Mucosa of rectum (tissue), 2 donors: ENCODE data around the gene RASGRF1.

ENCODE experiments used
- H3K27ac ChIP-seq, 2 donors: one replicate each; pipeline ENCODE4 v1.7.0; 2013; ENCODE audit warnings: inconsistent platforms in 2 of 2, low read depth in 2 of 2, low read length in 2 of 2
- H3K27me3 ChIP-seq, 2 donors: one replicate each; pipeline ENCODE4 v1.7.0; 2013; ENCODE audit warnings: low read length in 2 of 2; ENCODE audit not compliant: control insufficient read depth in 2 of 2, insufficient read depth in 2 of 2
- H3K36me3 ChIP-seq, 2 donors: one replicate each; pipeline ENCODE4 v1.7.0; 2013; ENCODE audit warnings: low read length in 2 of 2; ENCODE audit not compliant: control insufficient read depth in 2 of 2, insufficient read depth in 2 of 2
- H3K4me1 ChIP-seq, 2 donors: one replicate each; pipeline ENCODE4 v1.7.0; 2013; ENCODE audit warnings: low read length in 2 of 2, mild to moderate bottlenecking in 1 of 2; ENCODE audit not compliant: control insufficient read depth in 2 of 2, insufficient read depth in 2 of 2
- H3K4me3 ChIP-seq, 2 donors: one replicate each; pipeline ENCODE4 v1.7.0; 2013; ENCODE audit warnings: low read length in 2 of 2
- H3K9ac ChIP-seq, 2 donors: one replicate each; pipeline ENCODE4 v1.7.0; 2013; ENCODE audit warnings: low read length in 2 of 2, low read depth in 1 of 2, mild to moderate bottlenecking in 1 of 2
- H3K9me3 ChIP-seq, 2 donors: one replicate each; pipeline ENCODE4 v1.7.0; 2013; ENCODE audit warnings: low read length in 2 of 2; ENCODE audit not compliant: control insufficient read depth in 2 of 2
- donor health status: healthy.
- donor health status: Normal muscosa, but diverticular disease.

RASGRF1 gene

DNA sequence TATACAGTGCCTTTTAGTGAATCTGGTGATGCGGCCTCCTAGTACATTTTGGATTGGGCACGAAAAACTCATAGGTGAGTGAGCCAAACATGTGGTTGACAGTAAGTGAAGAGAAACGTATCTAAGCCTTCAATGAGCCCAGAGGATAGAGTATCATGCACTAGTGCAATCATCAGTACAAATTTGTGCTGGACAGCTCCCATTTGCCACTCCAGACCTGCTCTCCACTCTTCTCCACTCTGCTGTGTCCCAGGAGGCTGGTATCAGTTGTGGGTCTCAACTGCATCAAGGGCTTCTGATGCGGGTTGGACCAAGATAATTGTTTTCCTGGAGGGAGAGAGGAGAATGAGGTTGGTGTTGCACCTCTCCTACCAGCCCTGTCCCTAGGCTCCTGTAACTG is 9.1 kb upstream of the RASGRF1 start:
- Histone ChIP-seq H3K27ac (no peak overlapping the region), H3K9ac (no peak overlapping the region), H3K36me3 (no peaks in the 10 kb centered on the region), H3K4me3 (no peak overlapping the region), H3K9me3 (no peaks in the 10 kb centered on the region), H3K4me1 (no peaks in the 10 kb centered on the region), H3K27me3 (peaks cover 0 to 18% of the 10 kb centered on the region in 2 donors)

DNA sequence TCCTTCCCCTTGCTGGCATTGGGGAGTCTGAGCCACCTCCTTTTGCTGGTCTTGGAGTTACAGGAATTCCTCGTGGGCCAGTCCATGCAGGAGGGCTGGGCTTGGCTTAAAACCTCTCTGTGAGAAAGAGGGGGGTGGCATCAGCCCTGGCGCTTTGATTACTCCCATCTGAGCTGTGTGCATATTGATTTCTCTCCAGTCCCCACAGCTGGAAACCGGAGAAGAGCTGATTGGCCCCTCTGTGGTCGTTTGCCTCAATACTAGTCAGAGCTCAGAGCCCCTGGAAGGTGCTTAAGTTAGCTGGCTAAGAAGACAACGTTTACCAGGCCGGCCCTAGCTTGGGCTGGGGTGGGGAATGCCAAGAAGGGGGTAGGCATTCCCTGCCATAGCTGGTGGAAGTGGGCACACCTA is 4.0 kb upstream of the RASGRF1 start:
- H3K9ac ChIP-seq: no peak overlapping the region
- no peak overlapping the region for H3K27ac ChIP-seq
- H3K27me3 ChIP-seq: peaks cover 6 to 12% of the 10 kb centered on the region in 2 donors
- no peaks in the 10 kb centered on the region for H3K9me3 ChIP-seq
- H3K36me3 ChIP-seq: no peaks in the 10 kb centered on the region
- H3K4me1 ChIP-seq: no peaks in the 10 kb centered on the region
- no peak overlapping the region for H3K4me3 ChIP-seq

DNA sequence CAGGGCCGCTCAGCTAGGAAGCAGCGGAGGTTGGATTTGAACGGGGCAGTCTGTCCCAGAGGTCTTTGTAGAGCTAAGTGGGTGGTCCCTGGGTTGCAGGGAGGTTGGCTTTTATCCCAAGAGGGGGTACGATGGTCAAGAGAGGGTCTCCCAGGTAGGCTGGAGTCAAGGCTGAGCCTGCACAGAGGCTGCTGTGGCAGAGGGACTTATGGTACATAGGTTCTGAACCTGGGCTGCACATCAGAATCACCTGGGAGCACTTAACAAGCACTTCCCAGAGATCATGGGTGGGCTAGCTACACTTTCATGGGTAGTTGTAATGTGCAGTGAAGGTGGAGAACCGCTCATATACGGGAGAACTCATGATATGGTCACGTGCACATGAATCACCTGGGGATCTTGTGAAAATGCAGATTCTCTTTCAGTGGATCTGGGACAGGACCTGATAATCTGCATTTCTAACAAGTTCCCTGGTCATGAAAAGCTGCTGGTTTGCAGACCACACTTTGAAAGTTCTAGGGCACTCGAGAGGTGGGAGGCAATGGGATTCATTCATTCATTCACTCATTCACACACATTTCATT is 2.9 kb upstream of the RASGRF1 start:
- no peaks in the 10 kb centered on the region for H3K36me3 ChIP-seq
- H3K27me3 ChIP-seq: peaks cover 3 to 12% of the 10 kb centered on the region in 2 donors
- H3K9ac ChIP-seq: no peak overlapping the region
- H3K4me1 ChIP-seq: no peaks in the 10 kb centered on the region
- H3K4me3 ChIP-seq: no peak overlapping the region
- H3K9me3 ChIP-seq: no peaks in the 10 kb centered on the region
- no peak overlapping the region for H3K27ac ChIP-seq

DNA sequence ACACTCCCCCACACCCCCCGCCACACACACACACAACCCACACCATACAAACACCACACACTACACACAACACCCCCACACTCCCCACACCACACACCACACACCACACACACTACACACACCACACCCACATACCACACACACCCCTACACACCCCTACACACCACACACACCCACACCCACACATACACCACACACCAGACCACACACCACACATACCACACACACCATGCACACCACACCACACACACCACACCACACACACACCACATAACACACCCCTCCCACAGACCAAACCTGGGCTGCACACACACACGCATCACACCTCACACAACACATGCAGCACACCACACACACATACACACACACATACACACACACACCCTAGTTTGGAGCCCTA is 1.8 kb upstream of the RASGRF1 start:
- Histone ChIP-seq H3K9ac (no peak overlapping the region), H3K27ac (no peak overlapping the region), H3K4me1 (no peaks in the 10 kb centered on the region), H3K9me3 (no peaks in the 10 kb centered on the region), H3K36me3 (no peaks in the 10 kb centered on the region), H3K4me3 (no peak overlapping the region), H3K27me3 (peaks cover 3 to 12% of the 10 kb centered on the region in 2 donors)

DNA sequence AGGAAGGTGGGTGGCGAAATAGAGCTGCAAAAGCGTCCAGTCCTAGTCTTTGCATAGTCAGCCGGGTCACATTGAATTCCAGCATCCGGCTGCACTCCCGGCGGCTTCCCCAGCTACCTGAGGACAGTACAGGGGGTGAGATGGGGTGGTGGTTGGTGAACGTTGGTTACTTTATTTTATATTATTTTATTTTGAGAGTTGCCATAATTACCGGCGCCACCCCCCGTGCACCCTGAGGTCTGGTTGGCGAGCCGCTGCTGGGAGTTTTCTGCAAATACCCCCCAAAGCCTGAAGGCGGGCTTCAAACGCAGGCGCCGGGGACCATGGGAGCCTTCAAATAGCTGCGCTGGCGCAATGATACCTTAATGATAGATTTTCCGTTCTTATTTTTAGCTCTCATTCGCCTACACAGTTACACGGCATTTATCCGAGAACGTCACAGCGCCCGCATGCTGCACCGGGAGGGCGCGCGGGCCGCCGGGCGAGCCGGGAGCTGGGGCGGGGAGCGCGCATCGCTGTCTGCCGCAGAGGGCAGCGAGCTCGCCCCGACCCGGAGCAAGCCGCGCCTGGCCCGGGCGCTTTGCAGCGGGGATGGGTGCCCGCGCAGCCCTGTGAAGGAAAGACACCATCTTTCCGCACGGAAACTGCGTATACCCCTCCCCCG is 756 bp upstream of the RASGRF1 start:
- Histone ChIP-seq H3K9me3 (no peaks in the 10 kb centered on the region), H3K4me1 (no peaks in the 10 kb centered on the region), H3K27ac (no peak overlapping the region), H3K4me3 (no peak overlapping the region), H3K36me3 (no peaks in the 10 kb centered on the region), H3K27me3 (peaks cover 9 to 17% of the 10 kb centered on the region in 2 donors), H3K9ac (no peak overlapping the region)

DNA sequence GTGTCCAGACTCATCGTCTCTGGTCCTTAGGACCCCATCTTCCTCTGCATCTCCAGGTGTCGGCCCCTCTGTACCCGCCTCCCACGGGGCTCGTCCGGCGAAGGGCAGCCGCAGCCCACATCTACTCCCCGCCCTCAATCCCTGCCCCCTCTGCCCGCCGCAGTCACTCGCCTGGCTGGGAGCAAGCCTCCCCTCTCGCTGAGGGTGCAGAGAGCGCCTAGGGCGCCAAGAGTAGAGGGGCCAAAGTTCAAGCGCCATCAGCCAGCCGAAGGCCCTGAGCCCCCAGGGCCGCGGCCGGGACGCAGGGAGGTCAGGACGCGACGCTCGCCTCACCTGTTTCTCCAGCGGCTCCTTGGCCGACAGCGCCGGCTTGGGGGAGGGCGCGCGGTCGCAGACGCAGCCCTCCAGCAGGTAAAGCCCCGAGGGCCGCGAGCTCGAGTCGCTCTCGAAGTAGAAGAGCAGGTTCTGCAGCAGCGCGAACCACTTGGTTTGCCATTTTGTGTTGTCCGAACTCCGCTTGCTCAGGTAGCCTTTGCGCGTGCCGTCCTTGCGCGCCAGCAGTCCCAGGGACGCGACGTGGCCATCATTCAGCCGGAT is 592 bp downstream of the RASGRF1 start:
- Histone ChIP-seq H3K27ac (no peak overlapping the region), H3K36me3 (no peaks in the 10 kb centered on the region), H3K4me3 (no peak overlapping the region), H3K4me1 (no peaks in the 10 kb centered on the region), H3K27me3 (peaks cover 8 to 17% of the 10 kb centered on the region in 2 donors), H3K9me3 (no peaks in the 10 kb centered on the region), H3K9ac (no peak overlapping the region)

DNA sequence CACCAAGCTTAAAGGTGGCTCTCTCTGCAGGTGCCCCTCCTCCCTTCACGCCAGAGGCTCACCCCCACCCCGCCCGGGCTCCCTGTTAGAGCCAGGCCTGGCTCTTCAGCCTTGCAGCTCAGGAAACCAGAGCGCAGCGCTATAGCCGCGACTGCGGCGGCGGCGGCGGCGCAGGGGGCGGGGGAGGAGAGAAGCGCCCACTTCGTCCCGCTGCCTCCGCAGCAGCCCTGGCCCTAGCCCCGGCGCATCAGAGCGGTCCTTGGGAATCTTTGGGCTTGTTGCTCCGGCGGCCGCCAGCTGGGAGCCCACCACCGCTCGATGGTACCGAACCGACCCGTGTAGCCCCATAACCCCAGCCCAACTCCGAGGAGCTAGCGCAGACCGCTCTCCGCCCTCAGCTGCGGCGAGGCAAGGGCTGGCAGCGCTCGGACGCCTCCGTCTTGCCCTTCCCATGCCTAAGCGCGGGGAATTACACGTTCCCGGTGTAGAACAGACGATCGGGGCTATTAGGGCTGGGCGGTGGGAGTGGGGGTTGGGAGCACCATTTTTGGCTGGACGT is 1.2 kb downstream of the RASGRF1 start:
- Histone ChIP-seq H3K27ac (no peak overlapping the region), H3K27me3 (peaks cover 8 to 17% of the 10 kb centered on the region in 2 donors), H3K4me3 (no peak overlapping the region), H3K36me3 (no peaks in the 10 kb centered on the region), H3K9me3 (no peaks in the 10 kb centered on the region), H3K9ac (no peak overlapping the region), H3K4me1 (no peaks in the 10 kb centered on the region)

DNA sequence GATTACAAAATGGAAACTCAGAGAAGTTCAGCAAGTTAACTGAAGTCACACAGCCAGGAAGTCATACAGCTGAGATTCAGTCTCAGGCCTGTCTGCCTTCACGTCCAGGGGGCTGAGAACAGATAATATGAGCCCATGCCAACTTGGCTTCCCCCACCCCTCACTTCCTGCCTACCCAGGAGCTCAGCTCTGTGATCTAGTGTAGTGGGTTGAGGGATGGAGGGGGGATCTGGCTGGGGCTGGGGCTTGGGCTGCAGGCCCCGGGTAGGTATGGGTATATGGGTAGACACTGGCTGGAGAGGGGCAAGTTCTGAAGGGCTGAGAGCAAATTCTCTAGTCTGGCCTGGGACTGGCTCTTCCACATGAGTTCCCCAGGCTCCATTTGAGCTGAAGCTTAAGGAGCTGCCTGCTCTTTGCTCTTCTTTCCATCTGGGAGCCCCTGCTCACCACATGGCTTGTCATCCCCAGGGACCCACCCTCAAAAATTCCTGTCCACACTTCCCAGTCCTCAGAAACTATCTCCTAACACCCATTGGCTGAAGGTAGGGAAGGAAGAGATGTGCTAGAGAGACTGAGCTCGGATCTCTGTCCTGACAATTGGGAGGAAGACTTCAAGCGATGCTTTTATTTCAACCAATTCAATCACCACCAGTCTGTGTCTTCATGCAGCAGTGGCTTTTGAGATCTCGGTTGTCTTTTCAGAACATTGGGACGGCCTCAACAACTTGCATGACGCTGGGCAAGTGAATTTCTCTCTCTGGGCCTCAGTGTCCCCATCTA is 2.0 kb downstream of the RASGRF1 start:
- Histone ChIP-seq H3K4me1 (no peaks in the 10 kb centered on the region), H3K27me3 (peaks cover 8 to 17% of the 10 kb centered on the region in 2 donors), H3K27ac (no peak overlapping the region), H3K9ac (no peak overlapping the region), H3K36me3 (no peaks in the 10 kb centered on the region), H3K9me3 (no peaks in the 10 kb centered on the region), H3K4me3 (no peak overlapping the region)

DNA sequence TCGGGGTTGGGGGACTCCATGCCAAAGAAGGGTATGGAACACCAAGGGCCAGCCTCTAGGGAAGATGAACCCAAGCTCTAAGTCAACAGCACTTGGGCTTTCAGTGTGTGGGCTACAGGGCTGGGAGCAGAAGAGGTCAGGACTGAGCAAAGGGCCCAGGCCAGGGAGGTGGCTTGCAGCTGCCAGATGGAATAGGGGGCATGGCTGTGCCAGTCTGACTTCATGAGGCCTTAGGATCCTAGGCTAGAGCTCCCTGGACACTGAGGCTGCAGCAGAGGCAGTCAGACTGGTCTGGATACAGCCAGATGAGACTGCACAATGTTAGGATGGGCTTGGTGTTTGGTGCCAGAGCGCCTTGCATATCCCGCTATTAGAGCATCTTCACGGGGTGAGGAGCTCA is 3.8 kb downstream of the RASGRF1 start:
- H3K27ac ChIP-seq: no peak overlapping the region
- peaks cover 7 to 8% of the 10 kb centered on the region in 2 donors for H3K27me3 ChIP-seq
- no peak overlapping the region for H3K9ac ChIP-seq

More for the DNA sequence above, 3.8 kb downstream of the RASGRF1 start:
- Histone ChIP-seq H3K36me3 (no peaks in the 10 kb centered on the region), H3K4me1 (no peaks in the 10 kb centered on the region), H3K9me3 (no peaks in the 10 kb centered on the region), H3K4me3 (no peak overlapping the region)
